Activated effector memory CD4-positive, alpha-beta T cell treated with Interleukin-2 at 50 U/mL for 16 hours (primary cell): ENCODE results near the gene ANKRD36.
"Not testable (repeated sequence)": the region's sequence is repeated elsewhere in the genome, so short reads cannot be mapped to it uniquely, and the experiment has no call there.

Source experiments
- DNase-seq: peaks from one replicate; pipeline ENCODE4 v3.0.0-alpha.2; 2020

Gene ANKRD36

DNA sequence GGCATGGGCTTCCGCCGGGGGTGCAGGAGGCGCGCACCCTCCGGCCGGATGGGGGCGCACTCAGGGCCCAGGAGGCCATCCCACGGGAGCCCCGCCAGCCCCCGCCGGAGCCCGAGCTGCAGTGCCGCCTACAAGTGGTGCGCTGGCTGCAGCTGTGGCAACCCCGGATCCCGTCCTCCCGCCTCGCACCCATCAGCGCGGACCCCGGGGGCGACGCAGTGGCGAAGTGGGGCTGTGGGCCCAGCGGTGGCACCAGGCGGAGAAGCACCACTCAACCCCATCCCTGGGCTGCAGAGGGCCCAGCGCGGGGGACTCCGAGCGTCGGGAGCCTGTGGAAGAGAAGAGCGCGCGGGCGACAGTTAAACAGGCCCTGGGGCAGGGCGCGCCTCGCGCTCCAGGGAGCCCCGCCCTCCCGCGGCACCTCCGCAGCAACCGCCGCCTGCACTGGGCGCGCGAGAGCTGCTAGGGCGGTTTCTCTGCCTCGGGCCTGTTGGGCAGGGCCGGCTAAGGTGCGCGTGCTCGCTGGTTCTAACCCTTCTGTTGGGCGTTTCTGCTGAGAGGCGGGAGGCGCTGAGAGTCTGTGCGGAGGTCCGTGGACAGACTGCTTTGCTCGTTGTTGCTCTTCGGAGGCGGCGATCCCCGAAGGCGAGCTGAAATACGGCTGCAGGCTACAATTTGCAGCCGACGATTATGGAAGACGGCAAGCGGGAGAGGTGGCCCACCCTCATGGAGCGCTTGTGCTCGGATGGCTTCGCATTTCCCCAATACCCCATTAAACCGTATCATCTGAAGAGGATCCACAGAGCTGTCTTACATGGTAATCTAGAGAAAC is at the start of gene ANKRD36:
Gene ANKRD36 (plus strand): TSS at position 104 of the 832 bp plus-strand sequence. CDS start 587 bp downstream, at position 691.
- DNase-seq, result peak; percentile 78

DNA sequence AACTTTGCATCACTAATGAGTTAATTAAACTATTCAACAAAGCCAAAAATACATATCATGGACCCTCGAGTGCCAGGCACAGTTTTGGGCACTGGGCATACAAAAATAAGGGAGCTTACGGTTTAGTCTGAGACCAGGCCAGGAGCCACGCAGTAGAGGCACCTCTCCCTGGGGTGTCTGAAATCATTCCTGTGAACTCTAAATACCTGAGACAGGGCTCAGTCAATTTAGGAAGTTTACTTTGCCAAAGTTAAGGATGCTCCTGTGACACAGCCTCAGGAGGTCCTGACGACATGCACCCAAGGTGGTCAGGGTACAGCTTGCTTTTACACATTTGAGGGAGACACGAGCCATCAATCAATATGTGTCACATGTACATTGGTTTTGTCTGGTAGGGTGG is 46.9 kb upstream of the ANKRD36 start:
- not testable (repeated sequence) for DNase-seq

DNA sequence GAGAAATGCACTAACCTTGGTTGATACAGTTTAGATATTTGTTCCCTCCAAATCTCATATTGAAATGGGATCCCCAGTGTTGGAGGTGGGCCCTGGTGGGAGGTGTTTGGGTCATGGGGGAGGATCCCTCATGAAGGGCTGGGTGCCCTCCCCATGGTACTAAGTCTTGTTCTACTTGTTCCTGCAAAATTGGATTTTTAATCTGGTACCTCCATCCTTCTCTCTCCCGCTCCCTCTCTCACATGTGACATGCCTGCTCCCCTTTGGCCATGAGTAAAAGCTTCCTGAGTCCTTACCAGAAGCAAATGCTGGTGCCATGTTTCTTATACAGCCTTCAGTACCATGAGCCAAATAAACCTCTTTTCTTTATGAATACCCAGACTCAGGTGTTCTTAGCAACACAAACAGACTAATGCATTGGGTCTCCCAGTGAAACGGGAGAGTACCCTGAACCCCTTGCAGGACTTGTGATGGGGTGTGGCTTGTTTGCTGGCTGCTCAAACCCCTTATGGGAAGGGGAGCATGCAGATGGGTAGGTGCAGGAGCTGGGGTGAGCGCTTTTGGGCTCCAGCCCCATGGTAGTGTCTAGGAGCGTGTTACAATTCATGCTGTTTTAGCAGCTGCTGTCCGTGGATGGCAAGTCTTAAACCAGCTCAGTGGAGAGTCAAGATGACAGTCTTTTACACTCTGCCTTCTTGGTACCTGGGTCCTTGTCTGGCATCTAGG is 45.5 kb upstream of the ANKRD36 start:
- DNase-seq, result no peak

DNA sequence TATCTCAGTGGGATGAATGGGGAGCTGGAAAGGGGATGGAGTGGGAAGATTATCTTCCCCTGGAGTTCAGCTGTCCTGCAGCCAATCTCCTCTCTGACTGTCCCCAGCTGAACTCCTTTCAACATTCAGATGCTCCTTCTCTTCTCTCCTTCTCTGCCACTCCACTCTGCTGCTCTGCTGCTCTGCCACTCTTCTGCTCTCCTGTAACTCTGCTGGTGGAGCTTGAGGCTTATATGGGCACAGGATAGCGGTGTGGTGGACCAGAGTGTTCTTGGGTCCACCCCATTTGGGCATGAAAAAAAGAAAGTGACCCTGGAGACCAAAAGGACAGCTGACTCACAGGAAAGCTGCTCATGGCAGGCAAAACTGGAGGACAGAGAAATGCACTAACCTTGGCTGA is 44.9 kb upstream of the ANKRD36 start:
- DNase-seq, result no peak

DNA sequence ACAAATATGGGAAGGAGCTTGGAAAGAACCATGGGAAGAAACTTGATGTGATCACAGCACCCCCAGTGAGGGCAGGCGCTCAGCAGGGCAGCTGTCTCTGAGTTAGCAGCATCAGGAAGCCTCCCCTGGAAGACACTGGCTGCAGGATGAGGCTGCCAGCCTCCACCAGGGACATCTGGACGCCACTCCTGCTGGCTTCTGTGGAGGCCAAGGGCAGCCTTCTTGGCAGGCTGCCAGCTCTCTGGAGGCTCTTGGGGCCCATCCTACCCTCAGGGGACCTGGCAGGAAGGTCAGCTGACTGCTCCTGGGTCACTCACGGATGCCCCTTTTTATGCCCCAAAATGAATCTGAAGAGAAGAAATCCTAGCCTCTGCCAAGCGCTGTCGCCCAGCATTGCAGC is 44.2 kb upstream of the ANKRD36 start:
- DNase-seq, result not testable (repeated sequence)

DNA sequence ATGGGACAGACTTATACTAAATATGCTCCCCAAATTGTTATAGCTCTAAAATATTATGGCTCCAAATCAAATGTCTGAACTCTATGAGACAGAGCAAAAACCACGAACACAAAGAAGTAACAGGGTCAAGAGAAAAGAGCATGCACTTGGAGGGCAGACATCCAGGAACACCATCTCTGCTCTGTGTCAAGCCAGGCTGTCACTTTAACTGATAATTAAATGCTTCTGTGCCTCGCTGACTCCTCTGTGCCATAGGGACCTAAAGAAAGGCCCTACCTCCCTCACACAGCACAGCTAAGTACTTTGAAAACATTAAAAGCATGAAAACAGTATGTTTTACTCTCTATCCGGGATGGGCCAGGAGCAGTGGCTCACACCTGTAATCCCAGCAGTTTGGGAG is 42.0 kb upstream of the ANKRD36 start:
- not testable (repeated sequence) for DNase-seq

DNA sequence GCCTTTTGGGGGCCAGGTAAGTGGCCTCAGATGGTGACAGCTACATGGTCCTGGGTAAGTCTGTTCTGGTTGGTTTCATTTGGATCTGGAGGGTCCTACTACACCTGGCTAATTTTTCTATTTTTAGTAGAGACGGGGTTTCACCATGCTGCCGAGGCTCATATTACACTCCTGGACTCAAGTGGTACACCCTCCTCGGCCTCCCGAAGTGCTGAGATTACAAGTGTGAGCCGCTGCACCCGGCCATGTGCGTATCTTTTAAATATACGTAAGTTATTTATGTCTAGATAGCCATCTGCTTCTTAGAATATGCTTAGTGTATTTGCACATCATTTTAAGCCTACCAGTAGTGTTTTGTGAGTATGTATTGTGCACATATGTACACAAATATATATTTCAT is 35.7 kb upstream of the ANKRD36 start:
- DNase-seq, result not testable (repeated sequence)

DNA sequence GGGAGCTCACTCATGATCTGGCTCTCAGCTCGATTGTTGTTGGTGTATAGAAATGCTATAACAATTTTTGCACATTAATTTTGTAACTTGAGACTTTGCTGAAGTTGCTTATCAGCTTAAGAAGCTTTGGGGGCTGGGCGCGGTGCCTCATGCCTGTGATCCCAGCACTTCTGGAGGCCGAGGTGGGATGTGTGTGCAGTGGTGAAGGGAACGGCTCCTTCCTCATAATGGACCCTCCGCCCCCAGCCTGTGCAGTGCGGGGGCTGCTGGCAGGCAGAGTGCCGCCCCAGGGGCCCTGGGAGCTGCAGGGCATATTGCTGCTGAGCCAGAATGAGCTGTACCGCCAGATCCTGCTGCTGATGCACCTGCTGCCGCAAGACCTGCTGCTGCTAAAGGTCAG is 32.1 kb upstream of the ANKRD36 start:
- DNase-seq, result not testable (repeated sequence)

DNA sequence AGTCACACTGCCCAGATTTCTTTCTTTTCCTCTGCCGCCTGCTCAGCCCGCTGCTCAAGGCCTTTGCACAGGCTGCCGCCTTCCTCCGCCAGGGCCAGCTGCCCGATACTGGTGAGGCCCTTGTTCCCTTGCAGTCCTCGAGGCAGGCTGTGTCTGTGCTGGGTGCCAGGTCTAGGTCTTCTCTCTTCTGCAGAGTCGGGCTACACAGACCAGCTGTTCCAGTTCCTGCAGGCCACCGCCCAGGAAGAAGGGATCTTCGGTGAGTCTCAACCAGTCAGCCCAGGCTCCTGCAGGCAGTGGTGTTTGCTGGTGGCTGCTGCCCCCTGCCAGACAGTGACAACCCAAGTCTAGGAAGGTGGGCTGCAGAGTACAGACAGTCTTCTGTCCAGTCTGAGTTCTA is 30.7 kb upstream of the ANKRD36 start:
- not testable (repeated sequence) for DNase-seq

DNA sequence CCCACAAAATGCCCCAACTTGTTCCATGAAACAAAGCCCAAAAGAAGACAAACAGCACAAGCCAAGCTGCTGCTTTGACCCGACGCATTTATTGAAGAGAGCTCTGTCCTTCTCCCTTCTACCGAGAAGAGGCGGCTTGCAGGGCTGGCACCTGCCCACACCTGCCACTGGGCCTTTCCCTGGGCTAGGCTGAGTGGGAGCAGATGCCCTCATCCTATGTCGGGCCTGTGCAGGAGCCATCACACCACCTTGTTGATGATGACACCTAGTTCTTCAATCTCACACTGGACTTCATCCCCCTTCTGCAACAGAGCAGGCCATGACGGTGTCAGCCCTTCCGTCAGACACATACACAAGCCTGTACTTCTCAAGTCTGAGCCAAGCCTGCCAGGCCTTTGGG is 29.4 kb upstream of the ANKRD36 start:
- DNase-seq, result not testable (repeated sequence)

DNA sequence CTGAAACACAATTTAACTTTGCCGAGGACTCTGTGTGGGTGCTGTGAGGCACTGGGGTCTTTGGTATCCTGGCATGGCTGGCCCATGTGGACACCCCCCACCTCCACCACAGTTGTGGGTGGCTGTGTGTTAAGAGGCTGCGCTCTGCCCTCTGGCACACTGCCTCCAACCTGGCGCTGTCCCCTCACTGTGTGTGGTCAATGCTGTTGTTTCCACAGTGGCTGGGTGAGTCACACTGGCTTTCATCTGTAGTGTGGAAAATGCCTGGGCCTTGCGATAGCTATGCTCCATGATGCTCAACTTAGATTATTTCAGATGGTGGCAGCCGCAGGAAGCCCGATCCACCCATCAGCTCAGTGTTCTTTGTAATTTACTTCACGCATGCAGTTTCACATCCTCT is 27.9 kb upstream of the ANKRD36 start:
- not testable (repeated sequence) for DNase-seq

DNA sequence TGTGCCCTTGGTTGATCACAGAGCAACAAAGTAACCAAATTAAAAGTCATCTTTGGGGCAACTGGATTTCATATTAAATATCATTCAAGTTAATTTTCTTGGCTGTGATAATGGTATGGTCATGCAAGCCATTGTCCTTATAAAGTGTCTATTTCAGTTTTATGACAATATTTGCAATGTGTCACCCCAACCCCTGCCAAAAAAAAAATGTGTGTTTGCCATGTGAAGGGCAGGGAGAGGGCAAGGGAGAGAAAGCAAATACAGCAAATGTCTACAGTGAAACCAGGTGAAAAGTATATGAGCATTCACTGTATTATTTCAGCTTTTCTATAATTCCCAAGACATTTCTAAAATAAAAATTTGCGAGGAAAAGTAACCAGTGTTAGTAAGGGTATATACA is 24.2 kb upstream of the ANKRD36 start:
- not testable (repeated sequence) for DNase-seq

DNA sequence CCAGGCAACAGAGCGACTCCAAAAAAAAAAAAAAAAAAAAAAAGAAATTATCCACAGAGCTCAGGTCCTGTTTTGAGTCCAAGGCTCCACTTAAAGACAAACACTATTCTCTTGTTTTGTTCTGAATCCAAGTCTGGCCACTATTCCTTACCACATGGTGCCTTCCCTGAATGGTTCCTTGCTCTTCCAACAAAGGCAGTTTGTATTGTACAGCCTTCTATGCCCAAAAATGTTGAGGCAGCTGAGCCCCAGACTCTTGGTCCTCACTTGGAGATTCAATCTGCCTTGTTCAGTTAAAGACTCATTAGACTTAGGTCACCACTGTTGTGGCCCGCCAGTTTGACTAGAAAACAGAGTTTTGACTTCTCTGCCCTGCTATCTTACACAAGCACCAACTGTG is 20.0 kb upstream of the ANKRD36 start:
- DNase-seq, result not testable (repeated sequence)

DNA sequence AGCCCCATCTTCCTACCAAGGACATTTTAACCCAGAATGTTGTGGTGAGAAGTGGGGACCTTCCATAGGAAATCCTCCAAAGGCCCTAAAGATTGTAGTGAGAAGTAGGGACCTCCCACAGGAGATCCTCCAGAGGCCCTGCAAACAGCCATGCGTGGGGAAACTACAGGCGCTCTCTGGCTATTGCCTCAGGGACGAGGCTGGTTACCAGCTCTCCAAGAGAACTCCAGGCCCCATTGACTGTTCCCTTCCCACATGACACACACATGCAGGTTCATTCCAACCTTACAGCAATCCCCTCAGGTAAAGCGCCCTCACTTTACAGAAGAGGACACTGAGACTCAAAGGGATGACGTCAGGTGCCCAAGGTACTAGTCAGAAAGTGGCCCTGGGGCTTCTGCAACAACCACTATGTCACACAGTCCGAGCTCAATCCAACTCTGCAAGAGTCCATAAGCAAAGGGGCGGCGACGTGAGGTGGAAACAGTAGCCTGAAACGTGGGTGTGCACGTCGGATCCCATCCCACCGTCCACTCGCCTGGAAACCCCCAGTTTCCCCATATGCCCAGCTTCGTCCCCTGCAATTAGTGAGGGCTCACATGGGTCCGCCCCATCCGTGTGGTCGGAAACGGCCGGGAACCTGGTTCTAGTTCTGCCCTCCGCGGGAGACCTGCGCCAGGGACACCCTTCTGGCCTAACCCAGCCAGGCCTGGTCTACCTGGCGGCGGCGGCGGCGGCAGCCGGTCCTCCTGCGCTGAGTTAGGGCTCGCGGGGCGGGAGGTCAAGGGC is 18.8 kb upstream of the ANKRD36 start:
- DNase-seq, result not testable (repeated sequence)

DNA sequence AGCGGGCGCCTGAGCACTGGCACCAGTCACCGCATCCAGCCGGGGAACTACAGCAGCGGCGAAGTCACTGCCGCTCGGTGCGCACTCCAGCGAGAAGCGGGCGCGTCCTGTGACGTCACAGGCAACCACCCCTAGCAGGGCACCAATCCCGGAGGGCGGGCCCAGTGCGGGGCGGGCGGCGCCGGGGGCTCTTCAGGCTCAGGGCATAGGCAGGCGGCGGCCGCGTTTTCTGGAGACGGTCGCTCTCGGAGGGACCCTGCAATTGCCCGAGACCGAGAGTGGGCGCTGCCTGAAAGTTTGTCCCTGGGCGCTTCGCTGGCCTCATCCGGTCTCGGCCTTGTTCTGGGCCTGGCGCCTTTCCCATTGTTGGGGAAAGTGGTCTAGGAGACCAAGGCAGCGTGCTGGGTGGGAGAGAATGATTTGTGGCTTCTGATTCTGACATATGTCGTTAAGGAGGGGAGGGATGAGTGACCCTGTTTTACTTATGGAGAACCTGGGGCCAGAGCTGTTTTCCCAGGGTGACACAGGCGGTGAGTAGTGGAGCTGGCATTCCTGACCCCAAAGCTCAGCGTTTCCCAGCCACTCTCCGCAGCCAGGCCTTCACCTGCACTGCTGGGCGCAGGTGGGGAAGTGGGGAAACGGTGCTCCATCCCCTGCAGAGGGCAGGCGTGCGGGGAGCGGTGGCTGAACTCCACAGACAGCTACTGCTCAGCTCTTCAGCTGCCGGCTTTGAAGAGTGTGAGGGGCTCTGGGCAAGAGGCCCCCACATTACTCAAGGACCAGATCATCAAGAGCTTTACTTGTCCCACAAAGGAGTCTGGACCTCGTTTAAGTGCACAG is 18.0 kb upstream of the ANKRD36 start, which contains the start of gene FAHD2B:
Gene FAHD2B (minus strand): TSS at position 111 of the 840 bp plus-strand sequence. CDS start 3,176 bp downstream, outside the sequence.
- peak; percentile 72 for DNase-seq

DNA sequence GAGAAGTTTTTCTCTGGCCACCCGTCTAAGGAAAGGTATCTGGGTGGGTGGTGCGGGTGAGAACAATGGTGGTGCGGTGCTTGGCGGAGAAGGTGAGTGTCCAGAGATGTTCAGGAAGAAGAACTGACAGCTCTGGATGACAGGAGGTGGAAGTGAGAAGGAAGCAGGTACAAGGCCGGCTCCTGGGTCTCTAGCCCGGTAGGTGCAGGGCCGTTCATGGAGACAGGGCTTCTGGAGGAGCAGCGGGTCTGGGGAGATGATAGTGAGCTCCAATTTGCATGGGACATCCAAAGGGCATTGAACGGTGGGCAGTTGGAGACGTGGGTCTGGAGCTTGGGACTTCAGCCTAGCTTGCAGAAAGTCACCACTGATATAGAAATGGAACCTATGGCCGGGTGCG is 17.3 kb upstream of the ANKRD36 start:
- DNase-seq, result no peak

DNA sequence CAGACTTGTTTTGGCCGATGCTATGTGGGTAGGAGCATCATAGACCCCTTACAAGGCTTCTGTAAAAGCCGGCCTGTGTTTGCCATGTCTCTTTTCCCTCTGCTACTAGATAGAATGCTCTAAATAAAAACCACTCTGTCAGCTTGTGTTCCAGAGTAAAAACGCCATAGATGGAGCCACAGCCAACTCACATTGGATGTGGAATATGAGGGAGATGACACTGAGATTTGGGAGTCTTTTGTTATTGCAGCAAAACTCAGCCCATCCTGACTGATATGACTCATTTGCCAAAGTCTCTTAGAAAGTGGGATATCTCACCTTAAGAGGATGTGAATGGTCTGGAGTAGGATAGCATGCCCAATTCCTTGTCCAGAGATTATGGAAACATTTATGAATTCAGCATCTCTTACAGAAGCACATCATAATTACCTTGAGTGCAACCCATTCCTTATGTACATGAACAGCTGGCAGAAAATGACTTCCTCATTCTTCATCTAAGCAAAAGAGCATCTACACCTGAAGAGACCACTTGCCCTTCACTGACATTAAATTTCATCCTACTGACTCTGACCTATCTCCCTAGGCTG is 14.1 kb upstream of the ANKRD36 start:
- not testable (repeated sequence) for DNase-seq

DNA sequence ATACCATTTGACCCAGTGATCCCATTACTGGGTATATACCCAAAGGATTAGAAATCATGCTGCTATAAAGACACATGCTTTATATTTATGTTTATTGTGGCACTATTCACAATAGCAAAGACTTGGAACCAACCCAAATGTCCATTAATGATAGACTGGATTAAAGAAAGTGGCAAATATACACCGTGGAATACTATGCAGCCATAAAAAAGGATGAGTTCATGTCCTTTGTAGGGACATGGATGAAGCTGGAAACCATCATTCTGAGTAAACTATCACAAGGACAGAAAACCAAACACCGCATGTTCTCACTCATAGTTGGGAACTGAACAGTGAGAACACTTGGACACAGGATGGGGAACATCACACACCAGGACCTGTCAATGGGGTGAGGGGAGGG is 6.1 kb upstream of the ANKRD36 start:
- DNase-seq, result not testable (repeated sequence)

DNA sequence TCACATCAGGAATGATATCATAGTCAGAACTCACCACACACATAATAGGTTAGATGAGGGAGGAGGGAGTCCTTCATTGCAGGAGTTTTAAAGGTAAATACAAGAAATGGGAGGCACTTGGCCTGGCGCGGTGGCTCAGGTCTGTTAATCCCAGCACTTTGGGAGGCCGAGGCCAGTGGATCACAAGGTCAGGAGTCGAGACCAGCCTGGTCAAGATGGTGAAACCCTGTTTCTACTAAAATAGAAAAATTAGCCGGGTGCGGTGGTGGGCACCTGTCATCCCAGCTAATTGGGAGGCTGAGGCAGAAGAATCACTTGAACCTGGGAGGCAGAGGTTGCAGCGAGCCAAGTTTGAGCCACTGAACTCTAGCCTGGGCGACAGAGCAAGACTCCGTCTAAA is 1.7 kb upstream of the ANKRD36 start:
- DNase-seq, result not testable (repeated sequence)

DNA sequence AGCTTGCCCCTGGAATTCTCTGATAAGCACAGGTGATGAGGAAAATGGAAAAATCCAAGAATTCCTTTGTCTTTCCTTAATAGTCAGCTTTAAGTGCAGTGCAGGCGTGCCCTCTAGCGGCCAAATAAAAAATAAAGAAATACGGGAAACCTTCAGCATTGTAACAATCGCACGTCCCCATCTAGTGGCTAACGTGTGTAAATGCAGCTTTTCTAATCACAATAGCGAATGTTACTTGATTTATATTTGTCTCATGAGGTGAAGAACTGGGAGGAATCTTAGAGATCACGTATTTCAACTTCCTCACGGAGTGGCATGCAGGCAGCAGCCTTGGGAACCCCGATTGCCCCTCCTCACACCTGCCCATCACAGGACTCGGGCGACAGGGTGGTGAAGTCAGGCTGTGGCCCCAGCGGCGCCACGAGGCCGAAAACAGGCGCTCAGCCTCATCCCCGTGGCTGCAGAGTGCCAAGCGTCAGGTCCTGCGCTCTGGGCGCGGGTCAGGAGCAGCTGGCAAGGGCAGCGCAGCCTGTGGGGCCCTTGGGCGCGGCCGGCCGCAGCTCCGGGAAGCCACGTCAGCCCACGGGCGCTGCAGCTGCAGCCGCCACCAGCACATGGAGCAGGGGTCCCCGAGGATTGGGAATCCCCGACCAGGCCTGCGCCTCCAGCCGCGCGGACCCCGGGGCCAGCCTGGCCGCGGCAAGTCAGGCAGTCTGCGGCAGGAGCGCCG is 468 bp upstream of the ANKRD36 start:
- peak; percentile 37 for DNase-seq

DNA sequence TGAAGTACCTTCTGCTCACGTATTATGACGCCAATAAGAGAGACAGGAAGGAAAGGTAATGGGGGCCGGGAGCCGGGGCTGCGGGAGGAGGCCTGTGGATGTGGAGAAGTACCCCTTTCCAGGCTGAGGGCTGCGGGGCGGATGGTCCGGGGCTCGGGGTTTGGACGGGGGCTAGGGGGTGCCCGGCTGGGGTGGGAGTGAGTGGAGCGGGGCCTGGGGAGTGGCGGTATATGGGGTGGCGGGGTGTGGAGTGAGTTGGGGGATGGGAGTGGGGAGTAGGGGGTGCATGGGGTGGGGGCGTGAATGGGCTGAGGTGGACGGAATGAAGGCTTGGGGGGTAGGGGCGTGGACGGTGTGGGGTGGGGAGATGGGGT is 916 bp downstream of the ANKRD36 start:
- not testable (repeated sequence) for DNase-seq
